Hypothalamus (tissue), 51 donors: ENCODE data around the gene KRTAP5-6.
"Not testable (repeated sequence)": the region's sequence is repeated elsewhere in the genome, so short reads cannot be mapped to it uniquely, and the experiment has no call there.

Experiments used
- DNase-seq, 51 donors: peaks; one replicate each; lab custom pipeline; 2025; lab: John Stamatoyannopoulos, UW

Gene KRTAP5-6

DNA sequence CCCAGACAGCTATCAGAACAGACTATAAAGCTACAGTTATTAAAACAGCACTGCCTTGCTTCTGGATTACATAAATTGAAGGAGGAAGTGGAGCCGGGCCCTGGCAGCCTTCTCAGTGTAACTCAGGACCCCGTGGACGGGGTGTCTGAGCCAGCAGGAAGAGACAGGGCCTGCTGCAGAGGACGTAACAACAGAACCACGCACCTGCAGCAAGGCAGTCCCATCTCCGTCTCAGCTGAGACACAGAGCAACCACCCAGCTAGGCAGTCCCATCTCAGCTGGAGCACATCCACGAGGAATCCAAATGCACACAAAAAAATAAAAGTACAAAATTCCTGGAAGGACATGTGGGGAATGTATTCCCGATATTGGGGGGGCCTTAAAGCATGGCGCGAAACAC lies 17.1 kb upstream of the KRTAP5-6 start:
- no peak for DNase-seq

DNA sequence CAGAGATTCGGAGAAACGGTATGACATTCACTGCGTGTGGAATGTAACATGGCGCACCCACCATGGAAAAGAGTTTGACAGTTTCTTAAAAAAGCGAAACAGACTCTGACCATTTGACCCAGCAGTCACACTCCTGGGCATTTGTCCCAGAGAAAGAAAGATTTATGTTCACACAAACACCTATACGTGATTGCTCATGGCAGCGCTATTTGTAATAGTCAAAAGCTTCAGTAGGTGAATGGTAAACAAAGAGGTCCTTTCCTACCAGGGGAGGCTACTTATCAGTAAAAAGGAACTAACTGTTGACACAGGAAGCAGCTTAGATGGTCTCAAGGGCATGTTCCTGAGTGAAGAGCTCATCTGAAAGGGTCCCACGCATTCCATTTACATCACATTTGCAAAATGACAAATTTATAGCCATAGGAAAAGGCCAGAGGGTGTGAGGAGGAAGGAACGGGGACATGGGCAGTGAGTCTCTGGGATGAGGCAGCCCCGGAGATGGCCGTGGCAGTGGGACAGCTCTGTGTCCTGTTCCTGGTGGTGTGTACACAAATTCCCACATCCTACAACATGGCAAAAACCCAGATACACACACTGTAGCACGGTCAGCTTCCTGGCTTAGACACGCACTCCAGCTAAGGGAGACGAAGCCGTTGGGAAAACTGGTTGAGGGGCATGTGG lies 14.6 kb upstream of the KRTAP5-6 start:
- DNase-seq: no peak

DNA sequence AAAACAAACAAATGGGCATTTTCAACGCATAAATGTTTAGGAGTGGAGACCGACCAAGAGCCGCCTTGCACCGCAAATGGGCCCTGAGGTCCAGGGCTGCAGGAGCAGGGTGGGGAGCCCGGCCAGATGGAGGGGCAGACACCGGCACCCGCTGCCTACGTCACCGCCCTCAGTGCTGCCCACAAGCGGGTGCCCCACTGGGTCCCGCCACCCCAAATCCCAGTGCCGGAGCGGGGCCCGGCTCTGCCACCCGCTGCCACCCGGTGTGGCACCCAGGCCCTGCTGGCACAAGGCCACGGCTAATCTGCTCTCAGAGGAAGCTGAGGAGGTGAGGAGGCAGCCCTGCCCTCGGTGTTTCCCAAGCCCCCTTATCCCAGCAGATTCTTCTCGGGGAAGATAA lies 13.8 kb upstream of the KRTAP5-6 start:
- DNase-seq: not testable (repeated sequence)

DNA sequence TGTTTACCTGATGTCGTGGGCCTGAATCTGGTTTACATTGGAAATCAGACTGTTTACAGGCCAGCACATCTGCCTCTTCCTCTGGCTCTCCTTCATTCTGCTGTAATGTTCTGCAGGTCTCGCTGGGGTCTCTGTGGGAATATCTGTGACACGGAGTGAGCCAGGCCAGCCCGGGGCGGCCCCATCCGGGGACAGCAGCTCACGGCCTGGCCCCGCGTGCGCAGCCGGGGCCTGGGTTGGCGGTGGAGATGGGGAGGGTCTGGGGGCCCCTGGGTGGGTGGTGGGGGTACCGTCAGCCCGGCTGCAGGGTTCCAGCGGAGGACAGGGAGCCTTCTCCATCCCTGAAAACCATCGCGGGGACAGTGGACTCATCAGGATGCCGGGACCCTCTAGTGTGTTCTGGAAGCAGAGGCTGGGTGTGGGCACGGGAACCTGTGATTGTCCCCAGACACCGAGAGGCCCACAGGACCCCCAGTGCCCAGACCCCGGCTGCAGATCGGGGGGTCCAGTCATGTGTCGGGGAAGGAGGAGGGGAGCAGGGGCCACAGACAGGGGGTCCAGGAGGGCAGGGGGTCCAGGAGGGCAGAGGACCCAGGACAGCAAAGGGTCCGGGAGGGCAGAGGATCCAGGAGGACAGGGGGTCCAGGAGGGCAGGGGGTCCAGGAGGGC lies 13.0 kb upstream of the KRTAP5-6 start:
- not testable (repeated sequence) for DNase-seq

DNA sequence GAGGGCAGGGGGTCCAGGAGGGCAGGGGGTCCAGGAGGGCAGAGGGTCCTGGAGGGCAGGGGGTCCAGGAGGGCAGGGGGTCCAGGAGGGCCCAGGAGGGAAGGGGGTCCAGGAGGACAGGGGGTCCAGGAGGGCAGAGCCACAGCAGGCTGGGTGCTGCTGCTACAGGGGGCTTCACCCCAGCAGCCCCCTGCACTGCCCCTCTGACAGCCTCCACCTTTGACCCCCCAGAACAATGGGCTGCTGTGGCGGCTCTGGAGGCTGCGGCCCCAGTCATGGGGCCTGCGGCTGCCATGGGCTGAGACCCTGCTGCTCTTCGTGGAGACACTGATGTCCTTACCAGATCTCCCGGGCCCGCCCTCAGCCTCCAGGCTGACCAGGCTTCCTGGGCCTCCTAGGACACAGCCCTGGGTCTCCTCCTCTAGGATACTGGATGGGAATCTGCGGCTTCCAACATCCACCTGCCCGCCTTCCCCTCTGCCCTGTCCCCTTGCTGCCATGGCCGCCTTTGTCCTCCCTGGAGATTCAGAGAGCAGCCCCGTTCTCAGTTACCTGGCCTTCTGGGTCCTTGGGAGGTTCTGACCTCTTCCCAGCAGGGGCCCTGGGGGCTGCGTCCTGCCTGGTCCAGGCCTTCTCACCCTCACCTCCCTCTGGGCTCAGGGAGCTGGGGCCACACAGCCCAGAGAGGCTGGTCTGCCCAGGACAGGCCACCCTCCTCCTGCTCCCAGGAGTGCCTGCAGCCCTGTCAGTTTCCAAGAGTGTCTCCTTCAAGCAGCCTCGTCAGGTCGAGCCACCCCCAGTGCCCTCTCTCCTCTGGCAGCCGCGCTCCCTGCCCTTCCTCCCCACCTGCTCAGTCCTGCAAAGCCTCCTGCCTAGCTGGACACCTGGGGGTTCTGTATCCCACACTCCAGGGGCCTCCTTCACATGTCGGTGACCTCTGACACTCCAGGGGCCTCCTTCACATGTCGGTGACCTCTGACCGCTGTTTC lies 11.8 kb upstream of the KRTAP5-6 start:
- not testable (repeated sequence) for DNase-seq

DNA sequence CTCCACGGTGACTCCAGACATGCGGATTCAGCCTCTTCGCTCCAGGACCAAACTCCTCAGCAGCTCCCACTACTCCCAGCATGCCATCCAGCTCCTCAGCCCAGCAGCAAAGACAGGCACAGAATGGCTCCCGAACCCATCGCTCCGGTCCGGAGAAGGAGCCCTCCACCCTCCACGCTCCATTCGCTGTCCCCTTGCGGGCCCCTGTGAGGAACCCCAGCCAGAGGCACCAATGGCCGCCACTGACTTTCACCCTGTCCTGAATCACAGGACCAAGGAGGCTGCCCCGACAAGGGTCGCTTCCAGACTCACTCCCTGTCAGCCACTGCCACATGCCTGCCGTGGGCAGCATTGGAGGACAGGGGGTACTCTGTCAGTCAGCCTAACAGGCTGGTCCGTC lies 10.8 kb upstream of the KRTAP5-6 start:
- DNase-seq: not testable (repeated sequence)

DNA sequence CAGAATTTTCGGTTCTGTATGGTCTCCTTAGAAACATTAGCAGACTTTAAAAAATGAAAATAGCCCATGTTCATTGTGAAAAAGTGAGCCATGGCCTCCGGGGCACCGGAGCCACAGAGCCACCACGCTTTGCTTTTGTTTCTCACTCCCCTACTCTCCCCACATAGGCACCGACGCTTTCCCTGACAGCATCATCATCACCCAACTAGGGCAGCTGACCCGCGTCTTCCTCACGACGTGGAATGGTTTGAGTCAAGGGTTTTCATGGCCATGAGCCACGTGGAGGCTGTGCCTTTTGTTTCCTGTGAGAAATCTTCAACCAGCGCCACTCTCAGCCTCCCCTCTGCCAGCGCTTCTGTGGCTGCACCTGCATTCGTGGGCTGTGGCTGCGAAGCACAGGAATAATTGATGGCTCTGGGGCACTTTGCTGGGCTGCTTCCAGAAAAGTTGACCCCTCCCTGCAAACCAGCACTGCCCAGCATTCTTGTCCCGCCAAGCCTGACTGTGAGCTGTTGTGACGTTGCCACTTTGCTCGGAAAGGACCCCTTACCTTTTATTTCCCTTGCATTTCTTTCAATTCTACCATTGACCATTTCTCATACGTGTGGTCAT lies 8.6 kb upstream of the KRTAP5-6 start:
- DNase-seq: not testable (repeated sequence)

DNA sequence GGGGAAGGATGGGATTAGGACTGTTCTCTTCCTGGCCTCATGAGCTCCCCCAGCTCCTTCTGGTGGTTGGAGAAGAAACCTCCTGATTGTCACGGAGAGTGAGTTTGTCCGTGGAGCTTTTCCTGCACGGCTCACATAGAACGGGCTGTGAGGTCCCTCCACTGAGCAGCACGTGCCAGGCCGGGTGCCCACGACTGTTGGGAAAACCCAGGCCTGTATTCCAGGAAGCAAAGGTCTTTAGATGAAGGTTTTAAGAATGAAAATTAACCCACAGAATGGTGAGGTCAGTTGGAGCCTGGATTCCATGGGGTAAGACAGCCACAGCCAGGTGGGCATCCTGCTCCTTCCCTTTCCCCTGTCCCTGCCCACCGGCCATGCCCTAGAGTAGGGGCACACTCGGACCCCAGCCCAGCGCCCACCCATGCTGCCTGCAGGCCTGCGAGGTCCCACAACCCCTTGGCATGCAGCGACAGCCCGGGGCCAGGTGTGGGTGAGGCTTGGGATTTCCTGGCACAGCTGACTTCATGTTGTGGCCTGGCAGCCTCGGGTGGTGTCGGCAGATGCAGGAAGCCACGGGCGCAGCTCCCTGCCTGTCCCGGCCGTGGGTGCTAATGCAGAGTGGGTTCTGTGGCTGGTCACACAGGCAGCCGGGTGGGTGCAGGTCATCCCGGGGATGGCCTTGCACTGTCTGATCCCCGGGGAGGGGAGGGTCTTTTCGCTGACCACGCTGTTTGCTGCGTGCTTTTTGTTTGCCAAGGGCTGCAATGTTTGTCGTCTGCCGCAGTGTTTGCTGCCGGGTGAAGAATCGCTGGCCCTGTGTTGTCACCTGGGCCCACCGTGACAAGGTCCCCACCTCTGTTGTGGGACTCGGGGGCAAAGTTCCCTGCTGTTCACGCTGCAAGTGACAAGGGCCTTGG lies 7.5 kb upstream of the KRTAP5-6 start:
- not testable (repeated sequence) for DNase-seq

DNA sequence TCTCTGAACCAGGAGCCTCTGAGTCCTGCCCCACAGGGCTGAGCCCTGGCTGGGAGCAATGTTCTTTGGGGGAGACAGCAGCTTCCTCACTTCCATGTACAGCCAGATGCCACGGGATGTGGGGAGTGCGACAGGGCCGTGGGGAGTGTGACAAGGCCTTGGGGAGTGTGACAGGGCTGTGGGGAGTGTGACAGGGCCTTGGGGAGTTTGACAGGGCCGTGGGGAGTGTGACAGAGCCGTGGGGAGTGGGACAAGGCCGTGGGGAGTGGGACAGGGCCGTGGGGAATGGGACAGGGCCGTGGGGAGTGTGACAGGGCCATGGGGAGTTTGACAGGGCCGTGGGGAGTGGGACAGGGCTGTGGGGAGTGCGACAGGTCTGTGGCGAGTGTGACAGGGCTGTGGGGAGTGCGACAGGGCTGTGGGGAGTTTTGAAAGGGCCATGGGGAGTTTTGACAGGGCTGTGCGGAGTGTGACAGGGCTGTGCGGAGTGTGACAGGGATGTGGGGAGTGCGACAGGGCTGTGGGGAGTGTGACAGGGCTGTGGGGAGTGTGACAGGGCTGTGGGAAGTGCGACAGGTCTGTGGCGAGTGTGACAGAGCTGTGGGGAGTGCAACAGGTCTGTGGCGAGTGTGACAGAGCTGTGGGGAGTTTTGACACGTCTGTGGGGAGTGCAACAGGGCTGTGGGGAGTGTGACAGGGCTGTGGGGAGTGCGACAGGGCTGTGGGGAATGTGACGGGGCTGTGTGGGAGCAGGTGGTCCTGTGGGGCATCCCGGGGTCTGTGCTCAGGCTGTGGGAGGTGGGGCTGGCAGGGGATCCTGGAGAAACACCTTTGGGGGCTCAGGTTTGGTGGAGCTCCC lies 6.6 kb upstream of the KRTAP5-6 start:
- DNase-seq: no peak

DNA sequence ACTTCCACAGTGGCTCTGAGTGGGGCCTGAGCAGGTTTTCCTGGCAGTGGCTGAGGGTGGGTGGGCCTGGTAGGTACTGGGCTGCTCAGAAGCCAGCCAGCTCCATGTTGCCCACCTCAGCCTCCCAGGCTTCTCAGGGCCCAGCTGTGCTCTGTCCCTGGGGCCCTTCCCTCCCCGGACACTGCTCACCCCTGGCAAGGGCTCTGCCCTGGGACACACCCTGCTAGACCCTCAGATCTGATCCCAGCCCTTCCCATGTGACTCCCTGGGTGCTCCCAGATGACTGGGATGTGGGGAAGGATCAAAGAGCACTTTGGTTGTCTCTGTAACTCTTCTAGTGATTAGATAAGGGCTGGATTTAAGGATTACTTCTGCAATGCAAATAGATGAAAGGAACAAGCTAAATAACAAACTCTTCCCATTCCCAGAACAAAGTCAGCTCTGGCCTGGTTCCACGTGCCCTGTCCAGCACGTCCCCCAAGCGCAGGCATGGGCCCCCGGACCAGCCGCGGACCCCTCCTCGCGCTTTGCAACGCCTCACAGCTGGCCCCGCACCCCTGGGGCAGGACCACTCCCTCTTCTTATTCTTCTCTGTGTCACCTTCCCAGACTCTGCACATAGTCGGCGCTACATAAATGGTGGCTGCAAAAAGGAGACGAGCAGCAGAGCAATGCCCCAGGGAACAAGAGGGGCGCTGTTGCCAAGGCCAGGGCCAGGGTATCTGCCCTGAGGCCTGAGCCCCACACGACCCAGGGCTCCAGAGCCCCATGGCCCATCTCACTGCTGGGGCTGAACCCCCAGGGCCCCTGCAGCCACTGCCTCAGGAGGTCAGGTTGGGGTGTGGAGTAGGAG lies 5.7 kb upstream of the KRTAP5-6 start:
- no peak for DNase-seq

DNA sequence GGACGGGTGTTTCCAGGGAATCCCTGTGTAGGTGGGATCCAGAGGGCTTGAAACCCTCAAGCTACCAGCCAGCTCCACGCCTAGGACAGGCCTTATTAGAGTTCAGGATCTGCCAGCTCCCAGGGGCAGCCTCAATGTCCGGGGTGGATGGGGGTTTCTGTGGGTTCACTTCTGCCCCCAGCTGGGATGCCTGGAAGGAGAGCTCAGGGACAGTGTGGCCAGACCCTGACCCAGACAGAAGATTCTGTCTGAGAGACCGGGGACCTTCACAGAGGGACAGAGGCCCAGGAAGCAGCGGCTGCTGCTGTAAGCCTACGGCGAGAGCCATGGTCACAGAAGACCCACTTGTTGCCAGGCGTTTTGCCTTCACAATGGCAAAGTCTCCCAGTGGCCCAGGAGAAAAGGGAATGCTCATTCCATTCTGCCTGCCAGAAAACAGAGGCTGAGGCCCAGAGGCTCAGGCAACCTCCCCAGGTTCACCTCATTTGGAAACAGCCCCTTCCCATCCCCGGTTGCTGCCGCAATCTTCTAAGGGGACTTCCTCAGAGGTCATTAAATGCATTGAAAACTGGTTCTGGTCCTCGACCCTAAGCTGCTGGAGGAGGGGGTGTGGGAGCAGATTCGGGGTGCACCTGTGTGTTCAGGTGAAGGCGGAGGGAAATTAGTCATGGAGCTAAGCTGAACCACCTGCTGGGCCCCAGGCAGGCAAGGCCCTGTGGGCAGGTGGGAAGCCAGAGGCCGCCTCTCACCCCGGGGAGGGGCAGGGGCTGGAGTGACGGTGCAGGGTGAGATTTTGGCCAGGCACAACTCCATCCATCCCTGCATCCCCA lies 4.9 kb upstream of the KRTAP5-6 start:
- DNase-seq: no peak

DNA sequence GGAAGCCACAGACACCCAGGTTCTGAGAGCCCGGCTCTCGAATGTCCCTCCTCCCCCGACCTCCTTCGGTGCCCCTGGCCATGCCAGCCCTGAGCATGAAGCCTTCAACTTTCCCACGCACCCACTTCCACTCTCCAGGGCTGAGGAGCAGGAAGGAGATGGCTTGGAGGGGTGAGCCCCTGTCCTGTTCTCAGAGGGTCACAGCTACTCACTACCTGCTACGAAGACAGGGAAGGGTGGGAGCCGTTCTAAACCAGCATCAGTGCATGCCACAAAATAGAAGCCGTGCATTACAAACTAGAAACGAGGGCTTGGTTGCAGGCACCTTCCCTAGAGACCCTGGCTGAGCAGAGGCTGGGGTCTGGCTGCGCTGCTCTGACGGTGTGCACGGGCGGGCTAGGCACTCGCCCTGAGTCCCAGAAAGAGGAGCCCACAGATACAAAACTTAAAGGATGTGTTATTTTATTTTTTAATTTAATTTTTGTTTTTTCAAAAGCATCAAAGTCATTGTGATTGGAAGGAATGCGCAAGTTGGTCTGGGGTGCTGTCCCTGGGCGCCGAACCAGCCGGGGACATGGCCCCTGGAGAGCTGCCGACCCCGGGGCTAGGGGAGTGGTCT lies 4.2 kb upstream of the KRTAP5-6 start:
- DNase-seq: no peak

DNA sequence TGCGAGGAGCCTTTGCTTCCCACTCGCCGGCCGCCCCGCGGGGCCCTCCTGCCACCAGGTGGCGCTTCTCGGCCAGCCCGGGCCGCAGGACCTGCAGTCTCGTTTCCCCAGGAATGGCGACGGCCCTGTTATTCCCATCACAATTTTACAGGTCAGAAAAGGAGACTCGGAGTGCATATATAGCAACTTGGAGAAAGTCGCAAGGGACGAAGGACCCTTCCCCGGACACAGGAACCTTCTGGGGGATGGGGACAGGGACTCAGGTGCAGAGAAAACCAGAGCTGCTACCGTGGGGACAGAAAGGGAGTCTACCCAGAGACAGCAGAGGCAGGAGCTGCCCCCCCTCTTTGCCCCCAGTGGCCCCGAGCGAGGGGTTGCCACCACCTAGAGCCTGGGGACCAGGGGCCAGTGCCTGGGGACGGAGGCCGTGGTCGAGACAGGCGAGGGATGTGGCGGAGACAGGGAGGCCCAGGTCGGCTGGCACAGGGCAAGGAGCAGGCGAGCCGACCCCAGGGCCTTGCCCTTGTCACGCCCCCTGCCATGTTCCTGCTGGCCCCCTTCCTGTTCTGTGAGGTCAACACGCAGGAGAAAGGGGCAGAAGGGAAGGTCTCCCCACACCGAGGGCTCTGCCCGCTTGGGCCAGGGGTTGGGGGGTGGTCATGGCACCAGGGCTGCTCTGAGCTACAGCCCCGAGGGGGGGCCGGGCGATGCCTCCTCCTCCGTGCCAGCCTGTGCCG lies 3.5 kb upstream of the KRTAP5-6 start:
- DNase-seq: peak; percentile 11 to 89 (median 64)

DNA sequence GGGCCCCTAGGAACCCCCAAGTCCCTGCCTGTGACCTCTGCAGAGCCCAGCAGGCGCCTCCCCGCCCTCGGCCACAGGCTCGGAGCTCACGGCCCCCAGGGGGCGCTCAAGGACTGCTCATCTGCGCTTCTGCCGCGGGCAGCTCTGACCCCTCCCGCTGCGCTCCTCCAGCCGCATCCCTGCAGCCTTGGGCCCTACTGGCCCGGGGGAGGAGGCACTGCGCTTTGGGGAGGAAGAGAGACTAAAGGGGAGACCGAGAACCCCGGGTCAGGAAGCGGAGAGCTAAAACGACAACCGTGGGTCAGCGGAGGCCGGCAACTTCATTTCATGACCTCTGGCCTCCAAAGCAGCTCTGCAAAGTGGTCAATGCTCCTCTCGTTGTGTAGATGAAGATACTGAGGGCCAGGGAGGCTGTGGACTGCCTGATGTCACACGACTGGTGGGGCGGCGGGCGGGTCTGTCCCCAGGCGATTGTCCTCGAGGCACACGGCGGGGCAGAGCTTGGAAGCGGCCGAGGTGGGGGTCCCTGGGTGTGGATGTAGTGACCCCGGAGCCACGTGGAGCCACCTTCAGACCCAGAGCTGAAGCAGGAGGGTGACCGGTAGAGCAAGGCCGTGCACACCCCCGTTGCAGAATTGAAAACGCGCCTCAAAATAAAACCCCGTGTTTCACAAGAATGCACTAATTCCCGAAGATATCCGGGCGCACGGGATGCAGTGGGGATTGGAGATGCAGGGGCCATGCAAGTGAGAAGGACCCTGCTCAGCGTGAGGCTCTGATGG lies 2.7 kb upstream of the KRTAP5-6 start:
- peak; percentile 25 to 91 (median 77) for DNase-seq
